Measurements from ENCODE around the gene NMNAT3. TPM values are rescaled to one million over a fixed set of nuclear protein-coding genes. Genes with fewer than 3 reads are reported as not detected.
A peak's percentile ranks its signal among the peaks of the same experiment; 100 is the strongest.

NMNAT3 gene
- total and polyA plus RNA-seq, 2 experiments from 2014 or later, result 8.3 to 9.2 TPM

GRCh38 chr3:139676108-139676507 is 1.7 kb downstream of the NMNAT3 start:
- ATAC-seq (no peak), DNase-seq (ENCODE audit: low spot score) (no peak)
- Histone ChIP-seq H3K27ac (ENCODE audit: low read depth) (no peak overlapping the region), H3K4me1 (ENCODE audit: insufficient read depth) (peaks cover 41% of the 10 kb centered on the region), H4K20me1 (replicated peaks; ENCODE audit: insufficient read depth) (0 out of 2 replicates have a peak, but pooled peaks cover 4% of the 10 kb centered on the region), H3F3A (replicated peaks; ENCODE audit: low read depth) (no peaks in the 10 kb centered on the region), H3K79me2 (replicated peaks; ENCODE audit: insufficient read depth) (no peaks in the 10 kb centered on the region), H3K9me2 (ENCODE audit: insufficient read depth) (no peaks in the 10 kb centered on the region), H2AFZ (no peak overlapping the region), H3K36me3 (ENCODE audit: insufficient read depth) (no peaks in the 10 kb centered on the region), H3K4me3 (no peak overlapping the region), H3K27me3 (ENCODE audit: insufficient read depth) (peaks cover 18% of the 10 kb centered on the region), H3K4me2 (peak overlapping the region; percentile 90; the same call in 1 of the 2 replicates)
- no peak overlapping the region for H3K4me3 Mint-ChIP-seq
- TF ChIP-seq EZH2phosphoT487 (IDR thresholded peaks at IDR 0.05; ENCODE audit: unreplicated experiment) (no peak), ZNF331 (CRISPR knock-in tag; IDR thresholded peaks at IDR 0.05; ENCODE audit: low read depth) (no peak), NANOG (IDR thresholded peaks at IDR 0.05; ENCODE audit: borderline replicate concordance) (no peak), JUNB (IDR thresholded peaks at IDR 0.05; ENCODE audit: unreplicated experiment) (no peak), REST (IDR thresholded peaks at IDR 0.05; ENCODE audit: unreplicated experiment) (no peak), CTCF (conservative IDR thresholded peaks at IDR 0.05; ENCODE audit: low read depth in 2 of 2) (no peak), CREB1 (CRISPR knock-in tag; IDR thresholded peaks at IDR 0.05; ENCODE audit: low read depth) (no peak), ZNF114 (CRISPR knock-in tag; IDR thresholded peaks at IDR 0.05) (no peak), ZNF462 (CRISPR knock-in tag; IDR thresholded peaks at IDR 0.05) (no peak), STAT1 (IDR thresholded peaks at IDR 0.05; ENCODE audit: unreplicated experiment) (no peak)
- H3K9me3 Mint-ChIP-seq, result no peaks in the 10 kb centered on the region
- no peak overlapping the region for H3K27ac Mint-ChIP-seq
- H3K4me1 Mint-ChIP-seq, result peaks cover 39% of the 10 kb centered on the region
- peaks cover 21% of the 10 kb centered on the region for H3K27me3 Mint-ChIP-seq (ENCODE audit: insufficient read depth, low read depth, poor library complexity)
- H3K36me3 Mint-ChIP-seq (ENCODE audit: low read depth), result no peaks in the 10 kb centered on the region

Measured in GM23338 (cell line).